C4-2B (cell line): ENCODE results near the gene RARG.
"Not testable (repeated sequence)": the region's sequence is repeated elsewhere in the genome, so short reads cannot be mapped to it uniquely, and the experiment has no call there.

Experiments used
- H3K27ac ChIP-seq: fragments of 450-650 bp; 2 replicates; pipeline ENCODE4 v1.5.1; 2017
- ZFX ChIP-seq: fragments of 450-650 bp; IDR thresholded peaks from 2 replicates; pipeline ENCODE4 v1.6.1; 2017
- TF ChIP-seq, protein P1 (sequence below): fragments of 450-650 bp; conservative IDR thresholded peaks from 2 replicates; pipeline ENCODE4 v1.5.1; 2017; ENCODE audit warnings: mild to moderate bottlenecking

The RARG gene

DNA sequence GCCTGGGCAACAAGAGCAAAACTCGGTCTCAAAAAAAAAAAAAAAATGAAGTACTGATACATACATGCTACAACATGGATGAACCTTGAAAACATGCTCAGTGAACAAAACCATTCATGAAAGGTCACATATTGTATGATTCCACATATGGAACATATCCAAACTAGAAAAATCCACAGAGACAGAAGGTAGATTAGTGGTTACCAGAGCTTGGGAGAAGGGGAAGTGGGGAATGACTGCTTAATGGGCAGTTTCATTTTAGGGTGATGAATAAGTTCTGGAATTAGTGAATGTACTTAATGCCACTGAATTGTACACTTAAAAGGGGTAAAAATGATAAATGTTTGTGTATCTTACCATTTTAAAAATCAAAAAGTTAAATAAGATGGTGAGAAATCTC is 27.7 kb downstream of the RARG start:
- no peak overlapping the region for H3K27ac ChIP-seq
- TF ChIP-seq ZFX = no peak
- TF ChIP-seq, protein P1, sequence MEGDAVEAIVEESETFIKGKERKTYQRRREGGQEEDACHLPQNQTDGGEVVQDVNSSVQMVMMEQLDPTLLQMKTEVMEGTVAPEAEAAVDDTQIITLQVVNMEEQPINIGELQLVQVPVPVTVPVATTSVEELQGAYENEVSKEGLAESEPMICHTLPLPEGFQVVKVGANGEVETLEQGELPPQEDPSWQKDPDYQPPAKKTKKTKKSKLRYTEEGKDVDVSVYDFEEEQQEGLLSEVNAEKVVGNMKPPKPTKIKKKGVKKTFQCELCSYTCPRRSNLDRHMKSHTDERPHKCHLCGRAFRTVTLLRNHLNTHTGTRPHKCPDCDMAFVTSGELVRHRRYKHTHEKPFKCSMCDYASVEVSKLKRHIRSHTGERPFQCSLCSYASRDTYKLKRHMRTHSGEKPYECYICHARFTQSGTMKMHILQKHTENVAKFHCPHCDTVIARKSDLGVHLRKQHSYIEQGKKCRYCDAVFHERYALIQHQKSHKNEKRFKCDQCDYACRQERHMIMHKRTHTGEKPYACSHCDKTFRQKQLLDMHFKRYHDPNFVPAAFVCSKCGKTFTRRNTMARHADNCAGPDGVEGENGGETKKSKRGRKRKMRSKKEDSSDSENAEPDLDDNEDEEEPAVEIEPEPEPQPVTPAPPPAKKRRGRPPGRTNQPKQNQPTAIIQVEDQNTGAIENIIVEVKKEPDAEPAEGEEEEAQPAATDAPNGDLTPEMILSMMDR = no peak

DNA sequence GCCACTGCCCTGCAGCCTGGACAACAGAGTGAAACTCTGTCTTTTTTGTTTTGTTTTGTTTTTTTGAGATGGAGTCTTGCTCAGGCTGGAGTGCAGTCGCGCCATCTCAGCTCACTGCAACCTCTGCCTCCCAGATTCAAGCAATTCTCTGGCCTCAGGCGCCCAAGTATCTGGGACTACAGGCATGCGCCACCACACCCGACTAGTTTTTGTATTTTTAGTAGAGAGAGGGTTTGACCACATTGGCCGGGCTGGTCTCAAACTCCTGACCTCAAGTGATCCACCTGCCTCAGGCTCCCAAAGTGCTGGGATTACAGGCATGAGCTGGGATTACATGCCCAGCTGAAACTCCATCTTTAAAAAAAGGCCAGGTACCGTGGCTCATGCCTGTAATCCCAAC is 29.7 kb downstream of the RARG start:
- H3K27ac ChIP-seq = not testable (repeated sequence)

DNA sequence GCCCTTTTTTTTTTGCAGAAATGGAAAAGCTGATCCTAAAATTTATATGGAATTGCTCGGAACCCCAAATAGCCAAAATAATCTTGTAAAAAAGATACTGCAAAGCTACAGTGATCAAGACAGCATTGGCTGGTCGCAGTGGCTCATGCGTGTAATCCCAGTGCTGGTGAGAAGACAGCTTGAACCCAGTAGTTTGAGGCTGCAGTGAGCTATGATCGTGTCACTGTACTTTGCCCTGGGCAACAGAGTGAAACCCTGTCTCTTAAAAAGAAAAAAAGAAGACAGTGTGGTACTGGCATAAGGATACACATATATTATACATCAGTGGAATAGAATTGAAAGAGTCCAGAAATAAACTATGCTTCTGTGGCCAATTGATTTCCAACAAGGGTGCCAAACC is 30.4 kb downstream of the RARG start:
- TF ChIP-seq, protein P1 = no peak
- no peak for TF ChIP-seq ZFX
- H3K27ac ChIP-seq = no peak overlapping the region

DNA sequence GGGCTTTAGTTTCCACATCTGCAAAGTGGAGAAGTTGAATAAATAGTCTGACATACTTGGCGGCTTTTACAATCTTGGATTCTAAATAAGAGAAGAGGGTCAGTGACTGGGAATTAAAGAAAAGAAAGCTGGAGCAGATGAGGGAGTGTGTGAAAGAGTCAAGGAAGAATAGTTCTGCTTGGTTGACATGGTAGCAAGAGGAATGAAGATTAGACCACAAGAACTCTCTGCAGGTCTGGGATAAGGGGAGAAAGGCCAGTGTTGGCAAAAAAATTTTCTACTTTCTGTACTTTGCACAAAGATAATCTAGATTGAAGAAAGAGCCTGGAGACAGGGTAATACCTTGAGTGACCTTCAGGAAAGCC is 30.9 kb downstream of the RARG start:
- no peak for TF ChIP-seq ZFX
- TF ChIP-seq, protein P1 = no peak
- no peak overlapping the region for H3K27ac ChIP-seq

DNA sequence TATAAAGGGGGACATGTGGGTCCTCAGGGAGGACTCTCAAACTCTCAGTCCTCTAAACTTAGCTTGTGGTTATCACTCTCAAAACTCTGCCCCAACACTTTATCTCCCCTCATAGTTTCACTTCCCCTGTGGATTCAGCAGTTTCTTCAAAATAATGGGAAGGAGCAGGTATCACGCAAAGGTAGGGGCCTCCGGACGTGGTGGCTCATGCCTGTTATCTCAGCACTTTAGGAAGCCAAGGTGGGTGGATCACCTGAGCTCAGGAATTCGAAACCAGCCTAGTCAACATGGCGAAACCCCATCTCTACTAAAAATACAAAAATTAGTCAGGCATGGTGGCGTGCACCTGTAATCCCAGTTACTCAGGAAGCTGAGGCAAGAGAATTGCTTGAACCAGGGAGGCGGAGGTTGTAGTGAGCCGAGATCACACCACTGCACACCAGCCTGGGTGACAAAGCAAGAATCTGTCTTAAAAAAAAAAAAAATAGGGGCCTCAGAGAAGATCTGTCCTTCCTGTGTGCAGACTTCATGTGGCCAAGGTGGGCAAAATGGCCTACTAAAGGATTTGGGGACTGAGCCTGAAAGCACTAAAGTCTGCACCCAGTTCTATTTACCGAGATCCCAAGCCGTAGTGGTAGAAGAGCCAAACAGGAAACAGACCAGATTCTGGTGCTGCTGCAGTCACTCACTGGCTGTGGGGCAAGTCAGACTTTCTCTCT is 31.4 kb downstream of the RARG start:
- TF ChIP-seq, protein P1 = no peak
- TF ChIP-seq ZFX = no peak
- H3K27ac ChIP-seq = no peak overlapping the region

DNA sequence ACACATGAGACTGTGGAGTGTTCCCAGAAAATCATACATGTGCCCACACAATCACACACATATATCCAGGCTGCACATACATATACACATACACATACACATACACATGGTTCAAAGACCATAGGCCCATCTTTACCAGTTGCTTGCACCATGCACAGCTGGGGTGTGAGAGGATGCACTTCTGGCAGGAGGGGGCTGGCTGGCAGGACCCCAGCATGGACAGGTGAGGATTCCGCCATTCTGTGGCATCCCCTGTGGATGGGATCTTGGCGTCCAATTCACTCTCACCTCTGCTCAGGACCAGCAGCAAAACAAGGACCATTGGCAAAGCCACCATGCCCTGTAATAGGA is 31.9 kb downstream of the RARG start:
- TF ChIP-seq ZFX = no peak
- TF ChIP-seq, protein P1 = no peak
- no peak overlapping the region for H3K27ac ChIP-seq

DNA sequence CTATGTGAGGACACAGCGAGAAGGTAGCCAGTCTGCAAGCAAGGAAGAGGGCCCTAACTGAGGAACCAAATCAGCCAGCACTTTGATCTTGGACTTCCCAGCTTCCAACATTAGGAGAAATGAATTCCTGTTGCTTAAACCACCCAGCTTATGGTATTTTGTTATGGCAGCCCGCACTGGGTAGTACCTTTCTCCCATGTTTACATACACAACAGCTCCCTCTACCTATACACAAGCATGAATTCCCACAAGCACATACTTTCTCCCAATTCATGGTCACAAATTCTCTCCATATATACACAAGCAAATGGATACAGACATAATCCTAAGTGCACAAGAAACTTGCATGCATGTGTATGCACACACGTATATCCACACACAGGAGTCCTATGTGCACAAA is 32.3 kb downstream of the RARG start:
- H3K27ac ChIP-seq = no peak overlapping the region
- TF ChIP-seq ZFX = no peak
- TF ChIP-seq, protein P1 = no peak

DNA sequence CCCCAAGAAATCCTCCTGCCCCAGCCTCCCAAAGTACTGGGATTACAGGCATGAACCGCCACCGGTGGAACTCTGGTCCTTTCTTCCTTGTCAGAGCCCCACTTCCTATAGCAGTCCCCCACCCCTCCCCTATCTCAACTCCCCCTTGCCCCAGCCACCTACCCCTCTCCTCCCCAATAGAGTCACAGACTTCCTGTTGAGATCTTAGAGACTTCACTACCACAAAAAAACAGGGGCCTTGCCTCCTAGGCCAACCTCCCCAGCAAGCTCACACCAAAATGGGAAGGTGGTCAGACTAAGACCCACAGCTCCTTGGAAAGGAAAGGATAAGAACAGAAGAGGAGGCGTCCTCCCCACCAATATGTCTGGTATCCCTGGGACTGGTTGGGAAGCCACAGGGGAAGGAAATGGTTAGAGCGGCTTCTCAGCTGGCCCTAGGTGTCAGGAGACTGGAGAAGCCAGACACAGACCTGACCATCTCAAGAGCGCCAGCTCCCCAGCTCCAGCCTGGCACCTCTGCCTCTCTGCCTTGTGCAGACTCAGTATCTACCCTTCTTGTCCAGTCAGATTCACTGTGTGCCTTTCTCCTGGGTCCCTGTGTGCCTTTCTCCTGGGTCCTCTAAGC is 33.4 kb downstream of the RARG start:
- TF ChIP-seq, protein P1 = no peak
- no peak for TF ChIP-seq ZFX
- no peak overlapping the region for H3K27ac ChIP-seq
